Mesothelial cell of epicardium (in vitro differentiated cells): Measurements from ENCODE around the gene B4GALT1. TPM values are rescaled to one million over a fixed set of nuclear protein-coding genes. Genes with fewer than 3 reads are reported as not detected.

ENCODE experiments used
- DNase-seq, 2 experiments: peaks; one replicate each; pipeline ENCODE4 v3.0.0; 2021; ENCODE audit warnings: low spot score in 2 of 2; ENCODE audit not compliant: unreplicated experiment in 2 of 2
- H3K27ac Mint-ChIP-seq: 2 replicates; pipeline ENCODE4 v1.8.0; 2021; ENCODE audit warnings: mixed read lengths
- H3K27me3 Mint-ChIP-seq: 2 replicates; pipeline ENCODE4 v1.8.0; 2021; ENCODE audit warnings: low read depth, mixed read lengths
- H3K36me3 Mint-ChIP-seq: 2 replicates; pipeline ENCODE4 v1.8.0; 2021; ENCODE audit warnings: mixed read lengths
- H3K4me1 Mint-ChIP-seq: 2 replicates; pipeline ENCODE4 v1.8.0; 2021; ENCODE audit warnings: mixed read lengths
- H3K4me3 Mint-ChIP-seq: 2 replicates; pipeline ENCODE4 v1.8.0; 2021; ENCODE audit warnings: mild to moderate bottlenecking, moderate library complexity, mixed read lengths
- H3K9me3 Mint-ChIP-seq: 2 replicates; pipeline ENCODE4 v1.8.0; 2021; ENCODE audit warnings: mixed read lengths
- CTCF ChIP-seq: fragments of 200-600 bp; sonication (generic); IDR thresholded peaks from one replicate; pipeline ENCODE4 v1.5.0; 2021; ENCODE audit warnings: antibody characterized with exemption; ENCODE audit not compliant: unreplicated experiment
- total RNA-seq: library from RNA; stranded (reverse); gene quantifications from 3 replicates; pipeline ENCODE4 v1.2.1, GENCODE V29; 2021

The B4GALT1 gene
- total RNA-seq, 1 donor from 2014 or later: 78.3 TPM

- no peak for TF ChIP-seq CTCF
- DNase-seq: peak; percentile 84 to 92
- Mint-ChIP-seq H3K4me3 (peak within 1 kb of the TSS; percentile 96), H3K27ac (peak within 1 kb of the TSS; percentile 99), H3K27me3 (no peaks in the 10 kb centered on the region), H3K9me3 (no peaks in the 10 kb centered on the region), H3K4me1 (peaks cover 13% of the 10 kb centered on the region), H3K36me3 (peaks cover 14% of the 10 kb centered on the region)
Observed at GRCh38 chr9:33076046-33077004, 90.8 kb downstream of the B4GALT1 start, which contains the start of gene SMU1. TSS of gene SMU1 (minus strand) at chr9:33076674. CDS start at chr9:33076608, 66 bp downstream.

- Mint-ChIP-seq H3K27ac (no peak overlapping the region), H3K36me3 (peaks cover 33% of the 10 kb centered on the region), H3K4me3 (no peak overlapping the region), H3K9me3 (no peaks in the 10 kb centered on the region), H3K27me3 (no peaks in the 10 kb centered on the region), H3K4me1 (no peaks in the 10 kb centered on the region)
- no peak for DNase-seq
- no peak for TF ChIP-seq CTCF
Observed at GRCh38 chr9:33068991-33069390, 98.1 kb downstream of the B4GALT1 start.

GRCh38 chr9:33065157-33066076 lies 101.7 kb downstream of the B4GALT1 start:
- TF ChIP-seq CTCF: no peak
- Mint-ChIP-seq H3K36me3 (peaks cover 36% of the 10 kb centered on the region), H3K4me1 (no peaks in the 10 kb centered on the region), H3K4me3 (no peak overlapping the region), H3K9me3 (no peaks in the 10 kb centered on the region), H3K27ac (no peak overlapping the region), H3K27me3 (no peaks in the 10 kb centered on the region)
- no peak for DNase-seq

Other genes with a start within 250 kb of the B4GALT1 start
- 34.2 to 37.7 TPM (median 34.7 TPM) in 3 replicates for gene APTX, start 165.7 kb downstream of the B4GALT1 start, total RNA-seq
- 151 to 161 TPM (median 157 TPM) in 3 replicates for gene DNAJA1, start 142.1 kb downstream of the B4GALT1 start, total RNA-seq
- 24.3 to 24.5 TPM (median 24.4 TPM) in 3 replicates for gene SMU1, start 90.7 kb downstream of the B4GALT1 start, total RNA-seq
- not detected in 3 replicates for gene SPINK4, start 72.8 kb upstream of the B4GALT1 start, total RNA-seq
- 48.0 to 49.6 TPM (median 48.4 TPM) in 3 replicates for gene BAG1, start 97.4 kb upstream of the B4GALT1 start, total RNA-seq
- 49.1 to 50.2 TPM (median 49.4 TPM) in 3 replicates for gene CHMP5, start 97.7 kb upstream of the B4GALT1 start, total RNA-seq
- 28.7 to 30.2 TPM (median 29.4 TPM) in 3 replicates for gene NFX1, start 123.2 kb upstream of the B4GALT1 start, total RNA-seq
- gene AQP7, start 235.2 kb upstream of the B4GALT1 start, total RNA-seq: 0.44 to 1.7 TPM (median 1.3 TPM) in 3 replicates